Upper lobe of right lung (tissue), 1 donor: ENCODE measurements around the gene DYNLT2. TPM values are rescaled to one million over a fixed set of nuclear protein-coding genes. Genes with fewer than 3 reads are reported as not detected.

Experiments
- ATAC-seq: fragments of 200-7000 bp; cut with Tn5 transposase; one replicate; pipeline ENCODE4 v1.9.1; 2020; ENCODE audit warnings: mild to moderate bottlenecking, moderate library complexity
- DNase-seq: peaks from one replicate; pipeline ENCODE4 v3.0.0-alpha.2; 2020
- H3K27ac ChIP-seq: fragments of 200-600 bp; one replicate; pipeline ENCODE4 v1.8.0; 2022
- H3K27me3 ChIP-seq: fragments of 200-600 bp; one replicate; pipeline ENCODE4 v1.8.0; 2022; ENCODE audit warnings: mild to moderate bottlenecking
- H3K36me3 ChIP-seq: fragments of 200-600 bp; one replicate; pipeline ENCODE4 v1.8.0; 2022
- H3K4me1 ChIP-seq: fragments of 200-600 bp; one replicate; pipeline ENCODE4 v1.8.0; 2022
- H3K4me3 ChIP-seq: fragments of 200-600 bp; one replicate; pipeline ENCODE4 v1.8.0; 2022; ENCODE audit warnings: mild to moderate bottlenecking
- H3K9me3 ChIP-seq: fragments of 200-600 bp; one replicate; pipeline ENCODE4 v1.8.0; 2022
- CTCF ChIP-seq: fragments of 200-600 bp; IDR thresholded peaks from one replicate; pipeline ENCODE4 v1.8.0; 2022; ENCODE audit warnings: antibody characterized with exemption
- intact Hi-C: fragments of 100-400 bp; cut with DNase I; formaldehyde crosslinking; loops from one replicate; pipeline ENCODE4 v1.11.0; 2022
- total RNA-seq: library from RNA; stranded (reverse); fragmentation: NEBNext Ultra II Directional; extraction: Animal tissue kit (Norgen Biotek cat#: 25700); gene quantifications from one replicate; pipeline ENCODE4 v1.2.1, GENCODE V29; 2021
- donor health status: DM: no; HTN: yes; CAD: no; lungs with severe emphysema.

The DYNLT2 gene
- total RNA-seq, 1 donor from 2014 or later: 1.2 TPM

DNA sequence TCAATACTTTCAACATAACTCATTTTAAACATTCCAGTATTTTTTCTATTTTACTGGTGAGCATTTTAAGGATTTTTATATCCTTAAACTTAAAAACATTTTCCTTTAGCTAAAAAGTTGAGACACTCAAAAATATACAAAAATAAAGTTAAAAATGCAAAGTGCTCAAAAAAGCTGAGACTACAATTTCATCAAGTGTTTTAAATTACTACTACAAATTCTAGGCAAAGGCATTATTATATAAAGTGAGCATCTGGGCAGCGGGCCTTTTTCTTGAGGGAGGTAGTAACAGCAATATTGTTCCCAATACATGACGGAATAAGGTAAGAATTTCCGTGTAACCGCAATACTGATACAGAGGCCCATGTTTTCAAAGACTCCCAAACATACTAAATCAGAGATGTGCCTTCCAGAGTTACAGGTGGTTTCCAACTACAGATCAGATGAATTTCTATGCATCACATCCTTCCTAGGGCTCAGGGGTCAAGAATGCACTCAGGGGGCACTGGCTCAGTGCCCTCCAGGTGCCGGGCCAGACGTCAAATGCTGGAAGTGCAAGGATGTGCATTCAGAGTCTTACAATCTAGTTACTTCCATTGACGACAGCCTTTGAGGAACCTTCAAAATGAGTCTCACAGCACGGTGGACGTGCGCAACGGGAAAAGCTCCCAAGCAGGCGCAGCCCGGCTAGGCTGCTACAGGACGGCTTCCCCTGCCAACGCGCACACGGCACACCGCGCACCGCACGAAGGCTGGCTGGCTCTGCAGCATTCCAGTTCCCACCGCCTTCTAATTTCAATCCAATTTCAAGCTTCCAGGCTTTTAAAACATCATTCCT, 28.8 kb downstream of the DYNLT2 start:
- ATAC-seq (peak; percentile 56), DNase-seq (peak; percentile 77)
- H3K4me3 ChIP-seq: peak overlapping the region; percentile 71
- TF ChIP-seq CTCF: no peak
- no peaks in the 10 kb centered on the region for H3K27me3 ChIP-seq
- H3K9me3 ChIP-seq: no peaks in the 10 kb centered on the region
- H3K36me3 ChIP-seq: no peaks in the 10 kb centered on the region
- intact Hi-C loops: no loop called here
- peaks cover 16% of the 10 kb centered on the region for H3K4me1 ChIP-seq
- peak overlapping the region; percentile 85 for H3K27ac ChIP-seq

- Histone ChIP-seq H3K27me3 (no peaks in the 10 kb centered on the region), H3K4me1 (peaks cover 13% of the 10 kb centered on the region), H3K36me3 (peaks cover 17% of the 10 kb centered on the region), H3K27ac (no peak overlapping the region), H3K4me3 (no peak overlapping the region), H3K9me3 (no peaks in the 10 kb centered on the region)
- no peak for DNase-seq
- no peak for TF ChIP-seq CTCF
- ATAC-seq: no peak
- intact Hi-C loops: no loop called here
Measured at GRCh38 chr6:169720207-169720855, 31.0 kb downstream of the DYNLT2 start.

DNA sequence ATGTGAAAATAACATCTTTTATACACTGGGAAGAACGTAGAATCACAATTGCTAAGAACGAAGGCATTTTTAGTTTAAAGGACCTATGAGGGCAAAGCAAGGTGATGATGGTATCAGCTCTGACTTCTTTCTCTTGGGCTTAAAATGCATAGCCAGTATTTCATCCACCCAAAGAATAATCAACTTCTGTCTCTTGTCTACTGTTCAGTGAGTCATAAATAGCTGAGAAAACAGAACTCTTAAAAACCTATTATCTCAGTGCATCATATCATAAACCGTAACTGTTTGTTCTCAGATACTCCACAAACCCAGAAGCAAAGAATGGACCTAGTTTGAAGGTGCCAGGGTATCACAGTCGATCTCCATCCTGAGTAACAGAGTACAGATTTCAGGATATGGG, 32.3 kb downstream of the DYNLT2 start:
- no peak for TF ChIP-seq CTCF
- H3K9me3 ChIP-seq: no peaks in the 10 kb centered on the region
- ATAC-seq: no peak
- intact Hi-C loops: no loop called here
- no peak overlapping the region for H3K4me3 ChIP-seq
- H3K4me1 ChIP-seq: peaks cover 8% of the 10 kb centered on the region
- DNase-seq: no peak
- peaks cover 29% of the 10 kb centered on the region for H3K36me3 ChIP-seq
- no peak overlapping the region for H3K27ac ChIP-seq
- H3K27me3 ChIP-seq: no peaks in the 10 kb centered on the region

DNA sequence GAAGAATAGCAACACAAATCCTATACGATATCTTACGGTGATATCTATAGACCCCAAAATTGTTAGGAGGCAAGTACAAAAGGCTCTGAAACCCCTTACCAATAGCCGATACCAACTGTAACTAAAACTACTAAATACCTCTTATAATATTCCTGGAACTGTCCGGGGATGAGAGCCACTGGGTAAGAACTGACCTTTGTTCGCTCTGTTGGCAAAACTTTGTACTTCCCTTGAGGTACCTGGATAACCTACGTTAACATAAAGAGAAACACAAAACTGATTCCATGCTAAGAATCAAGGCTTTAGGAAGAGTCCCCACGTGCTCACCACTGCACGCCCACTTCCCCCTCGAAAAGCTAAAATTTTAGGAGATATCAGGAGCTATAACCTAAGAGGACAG, 36.8 kb downstream of the DYNLT2 start:
- intact Hi-C loops: no loop called here
- H3K27ac ChIP-seq: no peak overlapping the region
- DNase-seq (no peak), ATAC-seq (no peak)
- H3K36me3 ChIP-seq: peaks cover 69% of the 10 kb centered on the region
- H3K9me3 ChIP-seq: no peaks in the 10 kb centered on the region
- no peaks in the 10 kb centered on the region for H3K27me3 ChIP-seq
- TF ChIP-seq CTCF: no peak
- H3K4me3 ChIP-seq: no peak overlapping the region
- no peaks in the 10 kb centered on the region for H3K4me1 ChIP-seq

GRCh38 chr6:169714178-169714577, 37.2 kb downstream of the DYNLT2 start:
- no peak overlapping the region for H3K27ac ChIP-seq
- ATAC-seq (no peak), DNase-seq (no peak)
- H3K36me3 ChIP-seq: peaks cover 73% of the 10 kb centered on the region
- no peaks in the 10 kb centered on the region for H3K27me3 ChIP-seq
- intact Hi-C loops: no loop called here
- no peak overlapping the region for H3K4me3 ChIP-seq
- no peaks in the 10 kb centered on the region for H3K4me1 ChIP-seq
- H3K9me3 ChIP-seq: no peaks in the 10 kb centered on the region
- TF ChIP-seq CTCF: no peak
